Upper lobe of left lung (tissue), 6 donors: Measurements from ENCODE around the gene FAM163A. TPM values are rescaled to one million over a fixed set of nuclear protein-coding genes. Genes with fewer than 3 reads are reported as not detected.

Experiments used
- ATAC-seq, 2 donors: fragments of 200-7000 bp; cut with Tn5 transposase; one replicate each; pipeline ENCODE4 v1.9.1; 2022; ENCODE audit warnings: mild to moderate bottlenecking in 2 of 2, moderate library complexity in 2 of 2; ENCODE audit not compliant: low FRiP score in 2 of 2
- DNase-seq, 2 donors: peaks; one replicate each; pipeline ENCODE4 v3.0.0-alpha.2; 2019 to 2020
- H3K27ac ChIP-seq, 4 donors: fragments of 200-600 bp; sonication (generic); one replicate each; pipeline ENCODE4 v1.5.1; 2016 to 2019
- H3K27me3 ChIP-seq, 4 donors: fragments of 200-600 bp; sonication (generic); one replicate each; pipeline ENCODE4 v1.5.1; 2017 to 2019
- H3K36me3 ChIP-seq, 4 donors: fragments of 200-600 bp; sonication (generic); one replicate each; pipeline ENCODE4 v1.5.1; 2016 to 2019
- H3K4me1 ChIP-seq, 4 donors: fragments of 200-600 bp; sonication (generic); one replicate each; pipeline ENCODE4 v1.5.1; 2018 to 2019
- H3K4me3 ChIP-seq, 4 donors: fragments of 200-600 bp; sonication (generic); one replicate each; pipeline ENCODE4 v1.5.1; 2017 to 2019; ENCODE audit warnings: mild to moderate bottlenecking in 2 of 4, moderate library complexity in 1 of 4
- H3K9me3 ChIP-seq, 4 donors: fragments of 200-600 bp; sonication (generic); one replicate each; pipeline ENCODE4 v1.5.1; 2018 to 2019
- EP300 ChIP-seq, 4 donors: sonication (generic); formaldehyde crosslinking; IDR thresholded peaks; one replicate each; pipeline ENCODE4 v1.5.1; 2017; ENCODE audit warnings: antibody characterized with exemption in 4 of 4, control low read depth in 2 of 4
- POLR2A ChIP-seq, 4 donors: fragments of 450-650 bp; IDR thresholded peaks; one replicate each; pipeline ENCODE4 v1.5.1; 2016 to 2017; ENCODE audit warnings: antibody characterized with exemption in 4 of 4, mild to moderate bottlenecking in 2 of 4
- POLR2AphosphoS5 ChIP-seq, 2 donors: sonication (generic); formaldehyde crosslinking; IDR thresholded peaks; one replicate each; pipeline ENCODE4 v1.5.1; 2017; ENCODE audit warnings: antibody characterized with exemption in 2 of 2
- WGBS, 2 donors: methylation state at CpG; one replicate each; pipeline ENCODE4 v1.1.5; 2017 to 2018; 5-methylcytosine and 5-hydroxymethylcytosine counted together
- total RNA-seq, 6 donors: library from RNA; depleted of rRNA in 4 of 6; stranded (reverse); fragments of >200 nt in 4 of 6; gene quantifications; one replicate each; pipeline versions ENCODE4 v1.1.0 to v1.2.1, GENCODE V29; 2016 to 2021
- TF ChIP-seq, protein P1 (sequence below), 6 experiments: fragments of 450-650 bp in 4 of 6; fragments of 200-600 bp in 2 of 6; sonication (generic) in 2 of 6; IDR thresholded peaks; one replicate each; pipeline ENCODE4 v1.5.1; 2016 to 2019; ENCODE audit warnings: antibody characterized with exemption in 6 of 6
- donor health status: DM: no; HTN: no; CAD: no; lungs with moderate emphysema.
- donor health status: DM: no; HTN: yes; CAD: no; lungs with severe emphysema.

FAM163A gene
- total RNA-seq, 6 donors from 2014 or later: 0.10 TPM; not detected in 5

DNA sequence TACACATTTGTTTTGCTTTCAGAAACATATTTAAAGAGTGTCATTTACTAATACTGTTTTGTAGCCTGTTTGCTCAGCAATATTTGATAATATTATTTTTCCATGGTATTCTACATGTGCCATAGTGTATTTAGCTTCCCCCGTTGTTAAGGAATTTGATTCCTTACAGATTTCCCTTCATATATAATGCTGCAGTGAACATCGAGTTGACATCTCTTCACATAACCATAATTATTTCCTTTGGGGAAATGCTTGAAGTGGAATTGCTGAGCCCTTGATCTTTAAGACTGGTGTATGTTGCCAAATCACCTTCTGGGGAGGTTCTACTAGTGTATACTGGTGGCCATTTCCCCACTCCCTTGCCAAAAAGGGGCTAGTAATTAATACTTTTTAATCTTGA is 42.6 kb downstream of the FAM163A start:
- WGBS, 2 donors: 50 to 54% methylated on average over 2 of the region's 2 CpGs
- no peaks in the 10 kb centered on the region for H3K9me3 ChIP-seq
- ATAC-seq (no peak), DNase-seq (no peak)
- no peak overlapping the region for H3K4me3 ChIP-seq
- no peaks in the 10 kb centered on the region for H3K27me3 ChIP-seq
- TF ChIP-seq, protein P1, sequence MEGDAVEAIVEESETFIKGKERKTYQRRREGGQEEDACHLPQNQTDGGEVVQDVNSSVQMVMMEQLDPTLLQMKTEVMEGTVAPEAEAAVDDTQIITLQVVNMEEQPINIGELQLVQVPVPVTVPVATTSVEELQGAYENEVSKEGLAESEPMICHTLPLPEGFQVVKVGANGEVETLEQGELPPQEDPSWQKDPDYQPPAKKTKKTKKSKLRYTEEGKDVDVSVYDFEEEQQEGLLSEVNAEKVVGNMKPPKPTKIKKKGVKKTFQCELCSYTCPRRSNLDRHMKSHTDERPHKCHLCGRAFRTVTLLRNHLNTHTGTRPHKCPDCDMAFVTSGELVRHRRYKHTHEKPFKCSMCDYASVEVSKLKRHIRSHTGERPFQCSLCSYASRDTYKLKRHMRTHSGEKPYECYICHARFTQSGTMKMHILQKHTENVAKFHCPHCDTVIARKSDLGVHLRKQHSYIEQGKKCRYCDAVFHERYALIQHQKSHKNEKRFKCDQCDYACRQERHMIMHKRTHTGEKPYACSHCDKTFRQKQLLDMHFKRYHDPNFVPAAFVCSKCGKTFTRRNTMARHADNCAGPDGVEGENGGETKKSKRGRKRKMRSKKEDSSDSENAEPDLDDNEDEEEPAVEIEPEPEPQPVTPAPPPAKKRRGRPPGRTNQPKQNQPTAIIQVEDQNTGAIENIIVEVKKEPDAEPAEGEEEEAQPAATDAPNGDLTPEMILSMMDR (IDR thresholded peaks at IDR 0.05): no peak
- no peak for TF ChIP-seq EP300 (IDR thresholded peaks at IDR 0.05)
- no peak for TF ChIP-seq POLR2AphosphoS5 (IDR thresholded peaks at IDR 0.05)
- no peak for TF ChIP-seq POLR2A (IDR thresholded peaks at IDR 0.05)
- no peaks in the 10 kb centered on the region for H3K4me1 ChIP-seq
- H3K36me3 ChIP-seq: no peaks in the 10 kb centered on the region
- no peak overlapping the region for H3K27ac ChIP-seq

DNA sequence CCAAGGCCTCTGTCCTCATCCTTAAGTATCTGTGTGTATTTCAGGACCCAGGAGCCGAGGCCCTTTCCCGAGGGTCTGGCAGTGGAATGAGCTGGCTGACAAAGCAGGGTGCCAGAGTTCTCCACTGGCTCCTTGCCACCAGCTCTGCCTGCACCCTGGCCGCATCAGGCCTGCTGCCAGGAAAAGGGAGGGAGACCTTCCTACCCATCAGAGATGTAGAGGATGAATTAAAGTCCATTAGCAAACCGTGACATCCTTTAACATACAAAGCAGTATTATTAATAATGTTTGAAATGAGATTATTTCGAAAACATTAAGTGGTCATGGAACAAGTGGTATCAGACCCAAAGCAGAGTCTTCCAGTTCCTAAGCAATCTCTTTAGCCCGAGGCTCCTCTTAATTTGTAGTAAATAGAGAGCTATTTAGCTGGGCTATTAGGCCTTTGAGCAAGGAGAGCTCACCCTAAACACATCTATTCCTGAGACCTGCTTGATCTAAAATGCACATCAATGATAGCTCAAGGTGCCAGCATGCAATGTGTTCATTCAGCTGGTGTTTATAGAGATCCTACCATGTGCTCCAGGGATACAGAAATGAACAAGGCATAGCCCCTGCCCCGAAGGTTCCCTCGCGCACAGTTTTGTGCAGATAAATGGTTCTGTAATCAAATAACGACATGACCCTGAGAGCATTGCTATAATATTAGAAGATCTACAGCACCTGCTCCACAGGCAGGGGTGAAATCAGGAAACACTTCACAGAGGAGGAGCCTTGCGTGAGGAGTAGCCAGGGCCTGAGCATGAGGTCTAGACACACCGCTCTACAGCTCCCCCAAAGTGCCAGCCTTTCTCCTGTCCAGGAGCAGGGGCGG is 44.0 kb downstream of the FAM163A start:
- Histone ChIP-seq H3K4me3 (no peak overlapping the region), H3K27me3 (no peaks in the 10 kb centered on the region), H3K36me3 (no peaks in the 10 kb centered on the region), H3K9me3 (no peaks in the 10 kb centered on the region), H3K27ac (no peak overlapping the region), H3K4me1 (no peaks in the 10 kb centered on the region)
- no peak for DNase-seq
- TF ChIP-seq POLR2A (IDR thresholded peaks at IDR 0.05): no peak
- TF ChIP-seq, protein P1 (IDR thresholded peaks at IDR 0.05): no peak
- TF ChIP-seq EP300 (IDR thresholded peaks at IDR 0.05): no peak
- TF ChIP-seq POLR2AphosphoS5 (IDR thresholded peaks at IDR 0.05): no peak
- no peak for ATAC-seq
- WGBS, 2 donors: 78 to 88% methylated on average over 9 to 13 of the region's 13 CpGs

DNA sequence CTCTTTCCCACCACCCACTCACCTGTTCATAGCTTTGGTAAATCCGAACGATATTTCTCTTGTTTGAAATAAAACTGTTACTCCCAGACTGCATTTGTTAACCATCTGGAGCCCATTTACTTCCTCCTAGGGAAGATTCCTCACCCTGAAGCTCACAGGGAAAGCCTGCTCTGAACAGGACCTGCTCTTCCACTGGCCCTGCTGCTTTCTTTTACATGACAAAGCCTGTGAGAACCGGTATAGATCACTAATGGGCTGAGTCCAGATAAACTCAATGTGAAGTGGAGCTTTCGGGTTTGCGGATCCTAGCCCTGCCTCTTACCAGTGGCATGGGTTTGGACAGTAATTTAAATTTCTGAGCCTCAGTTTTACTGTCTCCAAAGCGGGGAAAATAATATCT is 45.2 kb downstream of the FAM163A start:
- no peak for TF ChIP-seq EP300 (IDR thresholded peaks at IDR 0.05)
- TF ChIP-seq, protein P1 (IDR thresholded peaks at IDR 0.05): no peak
- no peak for TF ChIP-seq POLR2A (IDR thresholded peaks at IDR 0.05)
- no peak for TF ChIP-seq POLR2AphosphoS5 (IDR thresholded peaks at IDR 0.05)

DNA sequence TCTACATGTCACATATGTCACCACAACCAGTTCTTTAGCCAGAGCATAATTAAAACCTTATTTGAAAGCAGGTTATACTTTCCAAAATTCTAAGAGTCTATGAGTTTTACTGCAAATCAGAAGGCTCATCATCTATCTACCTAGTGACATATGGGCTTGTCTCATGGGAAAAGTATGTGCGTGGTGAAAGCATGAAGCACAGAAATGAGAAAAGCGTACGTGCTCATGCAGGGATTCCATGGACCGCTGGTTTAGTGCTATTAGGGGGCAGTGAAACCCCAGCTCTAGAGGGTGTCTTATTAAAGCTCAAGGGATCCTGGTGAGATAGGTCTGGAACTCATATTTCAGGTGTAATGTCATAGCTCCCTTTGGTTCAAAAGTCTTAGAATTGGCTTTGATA is 50.2 kb downstream of the FAM163A start:
- ATAC-seq (no peak), DNase-seq (no peak)
- 92 to 93% methylated on average over 4 of the region's 4 CpGs for WGBS, 2 donors
- no peak for TF ChIP-seq POLR2A (IDR thresholded peaks at IDR 0.05)
- TF ChIP-seq, protein P1 (IDR thresholded peaks at IDR 0.05): no peak
- TF ChIP-seq POLR2AphosphoS5 (IDR thresholded peaks at IDR 0.05): no peak
- no peak for TF ChIP-seq EP300 (IDR thresholded peaks at IDR 0.05)
- H3K27me3 ChIP-seq: no peaks in the 10 kb centered on the region
- no peak overlapping the region for H3K4me3 ChIP-seq
- no peak overlapping the region for H3K27ac ChIP-seq
- no peaks in the 10 kb centered on the region for H3K4me1 ChIP-seq
- no peaks in the 10 kb centered on the region for H3K36me3 ChIP-seq
- no peaks in the 10 kb centered on the region for H3K9me3 ChIP-seq

More for the DNA sequence above, 45.2 kb downstream of the FAM163A start:
- Histone ChIP-seq H3K4me3 (no peak overlapping the region), H3K4me1 (no peaks in the 10 kb centered on the region), H3K27me3 (no peaks in the 10 kb centered on the region), H3K36me3 (no peaks in the 10 kb centered on the region), H3K9me3 (no peaks in the 10 kb centered on the region), H3K27ac (no peak overlapping the region)
- no peak for ATAC-seq
- 72% methylated on average over 6 of the region's 6 CpGs for WGBS, 2 donors
- DNase-seq: no peak

DNA sequence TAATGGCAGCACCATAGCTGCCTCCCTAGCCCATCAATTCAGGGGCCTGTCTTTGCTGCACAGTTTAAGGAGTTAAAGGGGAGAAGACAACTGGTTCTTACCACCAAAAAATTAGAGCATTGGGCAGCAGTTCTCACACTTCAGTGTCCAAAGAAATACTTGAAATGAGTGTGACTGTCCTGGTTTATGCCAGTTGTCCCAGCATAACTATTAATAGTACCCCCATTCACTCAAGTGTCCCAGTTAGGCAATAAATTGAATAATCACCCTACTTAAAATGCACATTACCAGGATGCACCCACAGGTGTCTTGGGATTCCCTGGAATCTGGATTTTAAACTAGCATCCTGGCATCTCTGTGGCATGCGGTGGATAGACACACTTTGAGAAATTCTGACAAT is 51.1 kb downstream of the FAM163A start:
- H3K27ac ChIP-seq: no peak overlapping the region
- TF ChIP-seq, protein P1 (IDR thresholded peaks at IDR 0.05): no peak
- TF ChIP-seq POLR2A (IDR thresholded peaks at IDR 0.05) (no peak), EP300 (IDR thresholded peaks at IDR 0.05) (no peak), POLR2AphosphoS5 (IDR thresholded peaks at IDR 0.05) (no peak)
- no peak for DNase-seq
- no peak for ATAC-seq
- 90 to 92% methylated on average over 1 of the region's 1 CpG for WGBS, 2 donors
- no peaks in the 10 kb centered on the region for H3K27me3 ChIP-seq
- no peaks in the 10 kb centered on the region for H3K4me1 ChIP-seq
- H3K4me3 ChIP-seq: no peak overlapping the region
- no peaks in the 10 kb centered on the region for H3K9me3 ChIP-seq
- no peaks in the 10 kb centered on the region for H3K36me3 ChIP-seq
